SH-SY5Y (cell line): ENCODE results near the gene ELOVL1.

Experiments
- GATA2 ChIP-seq: IDR thresholded peaks from 2 replicates; pipeline ENCODE4 v1.6.1; 2011; ENCODE audit warnings: mild to moderate bottlenecking, low read depth, low read length
- GATA3 ChIP-seq: IDR thresholded peaks from 2 replicates; pipeline ENCODE4 v1.6.1; 2011; ENCODE audit warnings: low read depth, mild to moderate bottlenecking, low read length, moderate library complexity

DNA sequence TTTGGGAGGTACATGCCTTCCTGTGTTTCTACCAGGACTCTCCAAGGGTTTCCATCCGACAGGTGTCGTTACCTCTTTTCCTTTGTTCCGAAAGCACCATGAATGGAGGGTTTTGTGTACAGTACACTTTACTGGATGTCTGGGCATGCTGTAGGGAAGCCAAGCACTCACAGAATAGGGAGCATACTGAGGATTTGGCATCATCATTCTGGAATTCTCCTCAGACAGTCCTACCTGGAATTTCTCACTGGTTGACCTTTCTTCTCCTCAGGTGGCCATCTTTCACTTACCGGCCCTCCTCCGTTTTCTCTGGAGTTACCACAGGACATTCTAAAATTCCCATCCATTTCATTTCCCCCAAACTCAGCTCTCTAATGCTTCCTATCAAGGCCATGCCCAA is 36.1 kb downstream of the ELOVL1 start:
- TF ChIP-seq GATA3 (no peak), GATA2 (no peak)
